A549 treated with AZD9567 at 1 μM for 4 hours (cell line): ENCODE data around the gene TOMM22. TPM values are rescaled to one million over a fixed set of nuclear protein-coding genes. Genes with fewer than 3 reads are reported as not detected.

Experiments
- total RNA-seq: library from RNA; stranded (reverse); fragments of 200-300 nt; extraction: Qiagen RNA extraction; gene quantifications from 5 replicates; pipeline ENCODE4 v1.2.3, GENCODE V29; 2022; ENCODE audit not compliant: insufficient read depth

TOMM22 gene
- total RNA-seq: 68.2 to 99.2 TPM (median 68.9 TPM) in 5 replicates

DNA sequence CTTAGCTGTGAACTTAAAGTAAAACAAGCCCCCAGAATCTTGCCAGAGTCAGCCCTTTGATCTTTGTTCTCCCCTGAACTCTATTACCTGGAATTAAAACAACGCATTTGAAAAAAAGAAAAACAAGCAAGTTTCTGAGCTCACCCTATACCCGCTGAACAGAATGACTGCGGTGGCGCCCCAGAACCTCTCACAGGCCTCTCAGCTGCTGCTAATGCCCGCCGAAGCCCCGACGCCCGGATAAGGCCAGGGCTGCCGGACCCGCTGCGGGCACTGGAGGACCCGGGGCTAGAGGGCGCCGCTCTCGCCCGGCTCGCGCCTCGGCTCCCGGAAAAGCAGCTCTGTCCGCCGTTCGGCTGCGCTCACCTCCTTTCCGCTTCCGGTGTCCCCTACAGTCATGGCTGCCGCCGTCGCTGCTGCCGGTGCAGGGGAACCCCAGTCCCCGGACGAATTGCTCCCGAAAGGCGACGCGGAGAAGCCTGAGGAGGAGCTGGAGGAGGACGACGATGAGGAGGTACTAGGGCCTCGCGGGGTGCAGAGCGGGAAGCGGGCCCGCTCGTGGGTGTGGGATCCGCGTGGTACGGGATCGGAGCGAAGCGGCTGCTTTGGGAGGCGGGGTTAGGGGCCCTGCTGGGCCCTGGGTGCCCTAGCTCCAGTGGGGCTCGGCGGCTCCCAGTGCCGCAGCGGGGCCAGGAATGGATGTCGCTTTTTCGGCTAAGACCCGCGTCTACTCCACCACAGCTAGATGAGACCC lies at the start of gene TOMM22:
TOMM22 (plus strand) TSS at position 376 of the 754 bp plus-strand sequence; CDS start at position 398, 22 bp downstream.

DNA sequence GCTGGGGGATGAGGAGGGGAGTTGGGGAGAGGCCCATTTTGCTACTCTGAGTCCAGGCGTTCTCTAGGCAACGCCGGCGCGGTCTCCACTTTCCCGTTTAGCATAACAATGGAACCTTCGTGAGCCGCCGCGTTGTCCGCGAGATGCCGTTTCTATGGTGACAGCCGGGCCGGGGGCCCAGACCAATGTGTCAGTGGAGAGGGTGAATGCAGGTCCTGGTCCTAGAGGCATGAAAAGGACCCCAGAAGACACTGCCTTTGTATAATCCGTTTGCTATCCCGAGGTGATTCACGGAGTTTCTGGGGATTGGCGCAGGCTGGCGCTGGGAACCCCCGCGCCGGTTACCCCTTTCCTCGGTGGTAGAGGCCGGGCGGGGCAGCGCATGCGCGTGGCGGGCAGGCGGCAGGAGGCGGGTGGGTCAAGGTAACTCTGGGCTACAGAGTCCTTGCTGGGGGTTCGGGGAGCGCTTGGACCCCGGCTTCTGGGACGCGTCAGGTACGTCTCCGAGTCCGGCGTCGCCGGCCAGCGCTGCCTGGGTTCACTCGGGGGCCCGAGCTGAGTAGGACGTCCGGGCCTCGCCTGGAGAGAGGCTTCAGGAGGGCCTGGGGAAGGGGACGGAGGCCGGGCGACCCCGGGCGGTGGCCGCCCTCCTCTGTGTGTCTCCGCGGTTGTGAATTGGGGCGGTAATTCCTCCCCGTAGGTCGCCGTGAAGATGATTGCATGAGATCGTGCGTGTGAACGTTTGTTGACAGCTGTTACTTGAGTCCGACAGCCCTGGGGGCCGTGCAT lies 25.3 kb upstream of the TOMM22 start, which contains the start of the genes CBY1 and FAM227A:
CBY1 (plus strand) TSS at position 383 of the 789 bp plus-strand sequence. CDS start 11,417 bp downstream, outside the sequence.
FAM227A (minus strand) TSS at position 137 of the 789 bp plus-strand sequence. CDS start 6,224 bp downstream, outside the sequence.

DNA sequence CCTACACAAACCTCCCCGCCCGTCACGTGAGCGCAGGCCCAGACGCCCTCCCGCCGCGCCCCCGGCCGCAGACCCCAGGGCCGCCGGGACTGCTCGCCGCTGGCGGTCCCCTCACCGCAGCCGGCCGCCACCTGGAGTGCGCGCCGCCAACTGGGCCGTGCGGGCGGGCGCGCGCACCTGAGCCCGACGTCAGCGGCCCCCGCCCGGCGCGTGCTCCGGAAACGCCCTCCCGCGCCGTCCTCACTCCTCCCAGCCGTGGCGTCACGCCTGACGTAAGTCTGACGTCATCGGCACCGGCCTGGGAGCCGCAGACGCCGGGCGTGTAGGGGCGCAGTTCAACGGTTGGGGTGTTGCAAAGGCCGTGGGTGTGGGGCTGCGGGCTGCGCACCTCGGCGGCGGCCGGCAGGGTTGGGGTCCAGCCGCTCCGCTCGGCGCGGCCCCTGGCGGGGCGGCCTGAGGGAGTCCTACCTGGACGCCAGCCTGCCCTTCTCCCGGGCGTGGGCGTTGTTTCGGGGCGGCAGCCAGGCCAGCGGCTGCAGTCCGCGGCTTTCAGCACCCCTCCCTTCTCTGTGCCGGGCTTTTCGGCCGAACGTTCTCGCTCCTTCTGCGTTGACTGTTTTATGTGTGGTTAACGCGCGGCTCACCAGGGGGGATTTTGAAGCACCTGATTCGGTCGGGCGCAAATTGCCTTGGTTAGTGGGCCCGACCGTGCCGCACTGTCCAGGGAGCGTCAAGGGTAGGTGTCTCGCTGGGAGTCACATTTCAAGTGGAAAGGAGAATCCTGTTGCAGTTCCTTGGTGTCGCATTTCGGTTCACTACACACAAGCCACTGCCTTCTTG lies 19.3 kb downstream of the TOMM22 start, which contains the start of gene JOSD1:
JOSD1 (minus strand) TSS at position 155 of the 840 bp plus-strand sequence. CDS start 956 bp downstream, outside the sequence.

DNA sequence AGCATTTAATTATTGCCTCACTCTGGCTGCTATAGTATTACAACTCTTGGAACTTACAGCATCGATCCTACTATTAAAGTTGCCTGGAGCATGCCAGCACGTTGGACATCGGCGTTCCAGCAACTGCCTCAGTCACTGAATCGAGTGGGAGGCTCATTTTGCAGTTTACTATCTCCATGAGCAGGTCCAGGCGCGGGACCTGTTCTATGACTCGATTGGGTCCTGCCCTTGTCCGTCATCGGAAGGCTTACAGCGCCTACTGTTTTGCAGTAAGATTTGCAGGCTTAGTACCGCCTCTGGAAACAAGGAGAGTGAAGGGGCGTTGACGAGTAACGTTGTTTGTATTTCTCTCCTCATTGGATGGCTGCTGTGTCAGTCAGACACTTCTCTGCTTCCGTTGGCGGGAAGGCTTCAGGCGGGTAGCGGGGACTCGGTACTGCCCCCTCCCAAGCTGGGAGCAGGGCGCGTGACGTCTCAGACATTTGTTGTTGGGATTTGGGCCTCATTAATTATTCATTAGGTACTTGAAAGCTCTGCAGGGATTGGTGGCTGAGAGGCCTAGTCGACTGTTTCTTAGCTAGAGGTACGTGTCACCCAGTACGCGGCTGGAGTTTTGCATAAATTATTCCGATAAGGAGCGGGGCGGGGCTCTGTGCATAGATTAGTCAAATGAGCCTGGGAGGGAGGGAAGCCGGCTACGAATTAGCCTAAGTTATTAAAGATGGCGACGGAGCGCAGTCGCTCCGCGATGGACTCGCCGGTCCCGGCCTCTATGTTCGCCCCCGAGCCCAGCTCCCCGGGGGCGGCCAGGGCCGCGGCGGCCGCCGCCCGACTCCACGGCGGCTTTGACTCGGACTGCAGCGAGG lies 23.7 kb downstream of the TOMM22 start, which contains the start of gene GTPBP1:
GTPBP1 (plus strand) TSS at position 710 of the 866 bp plus-strand sequence; CDS start at position 722, 12 bp downstream.

Other genes starting within 250 kb of the TOMM22 start
- gene KCNJ4, start 226.8 kb upstream of the TOMM22 start, total RNA-seq: 0.37 to 0.71 TPM (median 0.52 TPM) in 4 of 5 replicates, not detected in the other
- gene KDELR3, start 213.9 kb upstream of the TOMM22 start, total RNA-seq: 16.2 to 22.1 TPM (median 19.3 TPM) in 5 replicates
- 85.8 to 110 TPM (median 87.2 TPM) in 5 replicates for gene DDX17, start 175.6 kb upstream of the TOMM22 start, total RNA-seq
- 2.6 to 4.4 TPM (median 3.2 TPM) in 4 of 5 replicates, not detected in the other for gene DMC1, start 111.8 kb upstream of the TOMM22 start, total RNA-seq
- 0.67 to 1.0 TPM (median 0.85 TPM) in 4 of 5 replicates, not detected in the other for gene FAM227A, start 25.6 kb upstream of the TOMM22 start, total RNA-seq
- 16.6 to 19.8 TPM (median 17.0 TPM) in 5 replicates for gene CBY1, start 25.3 kb upstream of the TOMM22 start, total RNA-seq
- 26.2 to 44.2 TPM (median 28.3 TPM) in 5 replicates for gene JOSD1, start 19.0 kb downstream of the TOMM22 start, total RNA-seq
- gene GTPBP1, start 24.0 kb downstream of the TOMM22 start, total RNA-seq: 7.7 to 10.6 TPM (median 8.8 TPM) in 5 replicates
- 21.9 to 38.3 TPM (median 35.5 TPM) in 5 replicates for gene SUN2, start 74.0 kb downstream of the TOMM22 start, total RNA-seq
- gene DNAL4, start 112.2 kb downstream of the TOMM22 start, total RNA-seq: 6.8 to 11.5 TPM (median 10.6 TPM) in 5 replicates
- 9.4 to 11.4 TPM (median 10.5 TPM) in 5 replicates for gene NPTXR, start 162.1 kb downstream of the TOMM22 start, total RNA-seq
- 27.5 to 30.3 TPM (median 28.6 TPM) in 5 replicates for gene CBX6, start 190.3 kb downstream of the TOMM22 start, total RNA-seq